MG63 (cell line): ENCODE measurements around the gene SCRG1. TPM values are rescaled to one million over a fixed set of nuclear protein-coding genes. Genes with fewer than 3 reads are reported as not detected.
A peak's percentile ranks its signal among the peaks of the same experiment; 100 is the strongest.

Experiments
- DNase-seq: peaks from one replicate; pipeline ENCODE4 v3.0.0-alpha.2; 2020
- H3K27me3 ChIP-seq: fragments of 250-450 bp; sonication (Bioruptor Pico); 2 replicates; pipeline ENCODE4 v1.5.1; 2020; ENCODE audit warnings: mild to moderate bottlenecking, moderate library complexity
- H3K36me3 ChIP-seq: fragments of 250-450 bp; sonication (Bioruptor Pico); 2 replicates; pipeline ENCODE4 v1.5.1; 2020; ENCODE audit warnings: mild to moderate bottlenecking, moderate library complexity
- H3K4me3 ChIP-seq: fragments of 250-450 bp; sonication (Bioruptor Pico); 2 replicates; pipeline ENCODE4 v1.5.1; 2020; ENCODE audit warnings: mild to moderate bottlenecking, moderate library complexity
- H3K9me3 ChIP-seq: fragments of 250-450 bp; sonication (Bioruptor Pico); 2 replicates; pipeline ENCODE4 v1.5.1; 2020; ENCODE audit warnings: mild to moderate bottlenecking, moderate library complexity
- total RNA-seq: library from RNA; depleted of rRNA; stranded (reverse); fragments of >200 nt; shearing (Covaris generic); gene quantifications from 2 replicates; pipeline ENCODE4 v1.2.3, GENCODE V29; 2014; ENCODE audit warnings: low replicate concordance

The SCRG1 gene
- total RNA-seq, 1 experiment from 2014 or later: 0.26 TPM

DNA sequence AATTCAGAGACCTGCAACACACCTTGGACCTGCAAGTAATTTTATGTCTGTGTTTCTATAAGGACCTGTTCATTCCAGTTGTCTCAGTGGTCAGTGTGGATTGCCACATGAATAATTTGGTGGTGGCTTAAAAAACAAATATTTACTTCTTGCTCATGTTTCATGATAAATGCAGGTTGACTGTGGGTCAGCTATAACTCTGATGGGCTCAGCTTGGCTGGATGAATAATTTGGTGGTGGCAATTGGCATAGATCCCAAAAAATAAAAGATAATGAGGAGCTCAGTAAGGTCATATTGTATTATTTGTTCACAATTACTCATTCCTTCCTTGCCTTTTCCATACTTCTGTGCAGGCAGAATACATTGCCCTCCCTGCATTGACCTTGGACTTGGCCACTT is 18.9 kb upstream of the SCRG1 start:
- H3K4me3 ChIP-seq: no peak overlapping the region
- no peaks in the 10 kb centered on the region for H3K36me3 ChIP-seq
- no peaks in the 10 kb centered on the region for H3K27me3 ChIP-seq
- no peaks in the 10 kb centered on the region; the same call in 1 of the 2 replicates for H3K9me3 ChIP-seq
- DNase-seq: no peak

- Histone ChIP-seq H3K27me3 (no peaks in the 10 kb centered on the region), H3K4me3 (no peak overlapping the region), H3K9me3 (no peaks in the 10 kb centered on the region), H3K36me3 (no peaks in the 10 kb centered on the region)
- DNase-seq: peak; percentile 58
These were observed 17.2 kb upstream of the SCRG1 start for GRCh38 chr4:173415885-173416653.

DNA sequence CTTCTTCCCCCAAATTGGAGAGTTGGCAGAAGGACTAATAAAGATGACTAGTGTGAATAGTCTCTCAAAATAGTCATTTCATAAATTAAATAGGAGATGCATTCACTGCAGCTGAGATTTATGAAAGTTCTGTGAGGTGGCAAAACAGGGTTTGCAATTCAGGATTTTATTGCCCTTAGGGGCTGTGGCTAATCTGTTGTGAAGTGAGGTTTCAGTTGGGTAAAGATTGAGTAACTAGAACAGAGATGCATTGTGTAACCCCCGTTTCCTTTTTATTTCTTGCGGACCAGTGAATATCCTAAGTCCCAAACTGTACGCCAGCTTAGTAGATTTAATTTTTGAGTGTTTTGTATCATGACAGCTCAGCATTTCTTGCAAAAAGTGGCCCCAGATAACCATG is 16.2 kb upstream of the SCRG1 start:
- Histone ChIP-seq H3K9me3 (no peaks in the 10 kb centered on the region), H3K4me3 (no peak overlapping the region), H3K27me3 (no peaks in the 10 kb centered on the region), H3K36me3 (no peaks in the 10 kb centered on the region)
- no peak for DNase-seq

- H3K27me3 ChIP-seq: no peaks in the 10 kb centered on the region
- no peaks in the 10 kb centered on the region for H3K9me3 ChIP-seq
- no peak for DNase-seq
- no peaks in the 10 kb centered on the region for H3K36me3 ChIP-seq
- no peak overlapping the region for H3K4me3 ChIP-seq
These were observed 15.5 kb upstream of the SCRG1 start for GRCh38 chr4:173414456-173414855.

GRCh38 chr4:173413036-173413435 is 14.1 kb upstream of the SCRG1 start:
- no peak for DNase-seq
- H3K9me3 ChIP-seq: no peaks in the 10 kb centered on the region

DNA sequence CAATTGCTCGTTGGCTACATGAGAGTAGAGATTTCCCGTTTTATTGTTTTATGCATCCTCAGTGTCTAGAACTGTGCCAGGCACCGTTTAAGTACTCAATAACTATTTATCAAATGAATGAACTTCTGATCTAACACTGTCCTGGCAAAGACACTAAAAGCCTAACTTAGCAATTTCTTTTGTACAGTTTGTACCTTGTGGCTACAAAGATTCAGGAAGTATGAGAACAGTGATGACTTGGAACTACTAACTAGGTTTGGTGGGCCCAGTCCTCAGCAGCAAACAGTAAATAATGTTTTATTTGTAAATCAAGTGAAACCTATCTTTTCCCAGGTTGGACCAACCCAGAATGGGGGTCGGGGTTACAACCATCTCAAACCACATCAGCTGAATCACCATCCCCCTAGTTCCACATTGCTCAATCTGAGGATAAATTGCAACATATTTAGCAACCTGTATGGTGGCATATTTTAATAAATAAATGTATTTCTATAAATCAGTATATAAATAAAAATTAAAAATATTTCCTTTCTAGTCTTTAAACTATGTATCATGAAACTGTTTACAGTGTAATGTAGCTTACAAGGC is 12.3 kb upstream of the SCRG1 start:
- Histone ChIP-seq H3K9me3 (no peaks in the 10 kb centered on the region), H3K4me3 (no peak overlapping the region), H3K36me3 (no peaks in the 10 kb centered on the region), H3K27me3 (no peaks in the 10 kb centered on the region)
- no peak for DNase-seq

More at GRCh38 chr4:173413036-173413435, 14.1 kb upstream of the SCRG1 start:
- no peaks in the 10 kb centered on the region for H3K27me3 ChIP-seq
- no peak overlapping the region for H3K4me3 ChIP-seq
- no peaks in the 10 kb centered on the region for H3K36me3 ChIP-seq

DNA sequence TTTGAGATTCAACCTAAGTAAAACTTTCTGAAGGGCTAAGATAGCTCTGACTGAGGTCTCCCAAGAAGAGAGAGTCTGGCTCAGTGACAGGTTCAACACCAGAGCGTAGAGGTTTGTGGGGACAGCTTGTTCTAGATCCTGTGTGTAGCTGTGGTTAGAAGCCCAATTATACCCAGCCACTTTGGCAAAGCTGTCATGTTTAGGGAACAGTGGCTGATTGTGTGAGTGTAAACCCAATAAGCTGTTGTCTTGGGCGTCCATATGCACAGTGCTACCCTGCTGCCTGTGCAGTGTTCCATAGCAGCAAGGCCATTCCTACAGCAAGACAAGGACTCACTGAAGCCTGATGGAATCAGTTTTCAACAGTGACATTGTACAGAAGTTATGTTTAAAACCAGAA is 11.2 kb upstream of the SCRG1 start:
- H3K4me3 ChIP-seq: no peak overlapping the region
- DNase-seq: no peak
- no peaks in the 10 kb centered on the region for H3K36me3 ChIP-seq
- no peaks in the 10 kb centered on the region for H3K9me3 ChIP-seq
- H3K27me3 ChIP-seq: no peaks in the 10 kb centered on the region

GRCh38 chr4:173405840-173406606 is 7.1 kb upstream of the SCRG1 start:
- H3K9me3 ChIP-seq: no peaks in the 10 kb centered on the region
- no peaks in the 10 kb centered on the region for H3K36me3 ChIP-seq
- no peak for DNase-seq
- no peak overlapping the region for H3K4me3 ChIP-seq
- H3K27me3 ChIP-seq: no peaks in the 10 kb centered on the region

DNA sequence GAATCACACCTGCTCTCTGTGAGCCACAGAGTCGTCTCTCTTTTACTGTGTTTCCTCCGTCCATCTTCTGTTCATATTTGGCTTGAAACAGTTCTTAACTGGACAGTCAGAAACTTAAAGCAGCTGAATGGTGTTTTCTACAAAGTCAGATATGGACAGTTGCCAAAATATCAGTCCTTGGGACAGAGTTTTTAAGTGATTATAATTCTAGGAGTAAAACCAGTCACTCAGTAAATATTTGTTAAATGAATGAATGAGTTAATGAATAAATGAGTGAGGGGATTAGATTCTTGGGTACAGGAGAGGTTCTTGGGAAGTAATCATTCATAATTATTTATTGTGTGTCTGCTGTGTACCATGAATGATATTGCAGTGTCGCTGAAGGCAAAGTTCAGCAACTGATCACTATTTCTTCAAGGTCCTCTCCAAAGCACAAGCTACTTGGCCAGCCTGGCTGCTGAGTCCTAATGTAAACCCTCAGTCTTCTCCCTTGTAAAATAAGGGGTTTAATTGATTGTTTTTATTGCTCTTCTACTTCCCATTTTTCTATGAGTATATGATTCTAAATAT is 5.5 kb upstream of the SCRG1 start:
- no peak for DNase-seq
- Histone ChIP-seq H3K27me3 (no peaks in the 10 kb centered on the region), H3K36me3 (no peaks in the 10 kb centered on the region), H3K4me3 (no peak overlapping the region), H3K9me3 (no peaks in the 10 kb centered on the region)

GRCh38 chr4:173403051-173403450 is 4.1 kb upstream of the SCRG1 start:
- no peaks in the 10 kb centered on the region for H3K9me3 ChIP-seq
- H3K27me3 ChIP-seq: no peaks in the 10 kb centered on the region
- H3K4me3 ChIP-seq: no peak overlapping the region
- DNase-seq: peak; percentile 23
- H3K36me3 ChIP-seq: no peaks in the 10 kb centered on the region

DNA sequence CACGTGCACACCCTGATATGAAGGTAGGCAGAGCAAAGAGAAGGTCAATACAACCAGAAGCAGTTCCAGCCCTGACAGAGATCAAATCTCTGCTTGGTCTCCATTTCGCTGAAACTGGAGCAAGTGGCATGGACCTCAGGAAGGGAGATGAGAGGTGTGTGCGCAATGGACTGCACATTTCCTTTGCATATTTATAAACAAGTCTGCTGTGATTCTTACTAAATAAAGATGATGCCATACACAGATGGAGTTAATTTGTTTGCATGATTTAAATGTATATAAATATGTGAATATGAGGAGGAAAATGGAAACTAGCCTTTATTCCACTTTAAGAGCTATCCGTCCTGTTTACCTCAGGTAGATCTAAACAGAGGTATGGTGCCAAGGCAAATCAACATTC is 2.1 kb upstream of the SCRG1 start:
- DNase-seq: no peak
- H3K9me3 ChIP-seq: no peaks in the 10 kb centered on the region
- H3K36me3 ChIP-seq: no peaks in the 10 kb centered on the region
- no peaks in the 10 kb centered on the region for H3K27me3 ChIP-seq
- H3K4me3 ChIP-seq: no peak overlapping the region

DNA sequence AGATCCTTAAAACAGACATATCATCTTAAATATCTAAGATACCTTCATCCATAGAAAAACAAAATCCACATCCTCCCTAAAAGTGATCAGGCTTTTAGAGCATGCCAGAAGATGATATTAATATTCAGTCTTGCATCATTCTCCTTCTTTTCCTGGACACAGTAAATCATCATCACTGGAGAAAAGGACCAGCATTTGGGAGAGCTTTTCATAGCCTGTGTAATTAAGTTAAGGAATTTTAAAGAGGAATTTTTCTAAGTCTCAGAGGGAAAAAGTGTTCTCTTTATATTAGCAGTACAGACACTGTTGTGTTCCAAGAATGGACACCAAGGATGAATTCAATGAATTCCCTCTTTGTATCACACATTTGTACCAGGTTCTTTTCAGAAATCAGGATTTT is 696 bp downstream of the SCRG1 start:
- DNase-seq: no peak
- Histone ChIP-seq H3K4me3 (no peak overlapping the region), H3K9me3 (peaks cover 2% of the 10 kb centered on the region; the same call in 1 of the 2 replicates), H3K36me3 (no peaks in the 10 kb centered on the region), H3K27me3 (no peaks in the 10 kb centered on the region)

DNA sequence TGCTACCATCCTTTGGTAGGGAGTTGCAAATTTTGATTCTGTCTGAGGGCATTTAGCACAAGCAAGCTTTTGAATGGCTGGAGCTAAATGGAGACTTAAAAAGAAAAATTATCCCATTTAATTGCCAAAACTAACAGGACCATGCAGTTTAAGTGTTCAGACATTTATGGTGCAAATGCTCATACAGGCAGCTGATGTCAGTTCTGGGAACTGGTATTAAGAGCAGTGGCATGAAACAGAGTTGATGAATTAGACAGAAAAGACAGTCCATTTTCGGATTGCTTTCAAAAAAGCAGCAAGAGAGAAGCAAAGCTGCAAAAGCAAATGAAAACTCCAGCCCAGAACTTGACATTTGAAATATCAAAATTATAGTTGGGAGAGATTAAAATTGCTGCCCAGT is 1.3 kb downstream of the SCRG1 start:
- peaks cover 2% of the 10 kb centered on the region; the same call in 1 of the 2 replicates for H3K9me3 ChIP-seq
- no peaks in the 10 kb centered on the region for H3K27me3 ChIP-seq
- H3K36me3 ChIP-seq: no peaks in the 10 kb centered on the region
- H3K4me3 ChIP-seq: no peak overlapping the region
- DNase-seq: no peak

- Histone ChIP-seq H3K27me3 (no peaks in the 10 kb centered on the region), H3K4me3 (no peak overlapping the region), H3K36me3 (no peaks in the 10 kb centered on the region), H3K9me3 (peaks cover 2% of the 10 kb centered on the region; the same call in 1 of the 2 replicates)
- no peak for DNase-seq
These were observed 7.2 kb downstream of the SCRG1 start for GRCh38 chr4:173391701-173392100.

GRCh38 chr4:173386751-173387150 is 12.2 kb downstream of the SCRG1 start:
- DNase-seq: no peak
- no peaks in the 10 kb centered on the region for H3K9me3 ChIP-seq
- no peaks in the 10 kb centered on the region for H3K36me3 ChIP-seq
- no peak overlapping the region for H3K4me3 ChIP-seq
- H3K27me3 ChIP-seq: no peaks in the 10 kb centered on the region

GRCh38 chr4:173382349-173382748 is 16.6 kb downstream of the SCRG1 start:
- Histone ChIP-seq H3K9me3 (no peaks in the 10 kb centered on the region), H3K4me3 (no peak overlapping the region), H3K27me3 (no peaks in the 10 kb centered on the region), H3K36me3 (no peaks in the 10 kb centered on the region)
- DNase-seq: no peak

DNA sequence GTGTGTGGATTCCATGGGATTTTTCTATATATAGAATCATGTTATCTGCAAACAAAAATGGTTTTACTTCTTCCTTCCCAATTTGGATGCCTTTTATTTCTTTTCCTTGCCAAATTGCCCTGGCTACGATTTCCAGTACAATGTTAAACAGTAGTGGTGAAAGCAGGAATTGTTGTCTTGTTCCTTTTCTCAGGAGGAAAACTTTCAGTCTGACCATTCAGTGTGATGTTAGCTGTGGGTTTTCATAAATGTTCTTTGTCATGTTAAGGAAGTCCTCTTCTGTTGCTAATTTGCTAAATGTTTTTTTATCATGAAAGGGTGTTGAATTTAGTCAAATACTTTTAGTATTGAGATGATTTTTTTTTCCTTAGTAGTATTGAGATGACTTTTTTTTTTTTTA is 17.3 kb downstream of the SCRG1 start:
- Histone ChIP-seq H3K36me3 (peaks cover 4% of the 10 kb centered on the region), H3K27me3 (no peaks in the 10 kb centered on the region), H3K9me3 (no peaks in the 10 kb centered on the region), H3K4me3 (no peak overlapping the region)
- DNase-seq: no peak
